K562 (cell line): ENCODE results near the gene SYNPO. TPM values are rescaled to one million over a fixed set of nuclear protein-coding genes. Genes with fewer than 3 reads are reported as not detected.
A peak's percentile ranks its signal among the peaks of the same experiment; 100 is the strongest.

Experiments
- CHD2 ChIP-seq: IDR thresholded peaks from 2 replicates; pipeline ENCODE4 v1.6.1; 2011; ENCODE audit warnings: low read depth, low read length
- ELK3 ChIP-seq: fragments of 450-650 bp; formaldehyde crosslinking; IDR thresholded peaks from 2 replicates; pipeline ENCODE4 v1.4.0; 2020; ENCODE audit warnings: mild to moderate bottlenecking
- ERF ChIP-seq: fragments of 450-650 bp; formaldehyde crosslinking; IDR thresholded peaks from 2 replicates; pipeline ENCODE4 v1.4.0; 2020; ENCODE audit warnings: mild to moderate bottlenecking, mixed read lengths
- FIP1L1 ChIP-seq: fragments of 200-400 bp; formaldehyde crosslinking; IDR thresholded peaks from 2 replicates; pipeline ENCODE4 v1.6.1; 2018; ENCODE audit warnings: mild to moderate bottlenecking, low read depth, low read length; ENCODE audit not compliant: poor library complexity, severe bottlenecking
- HNRNPH1 ChIP-seq: fragments of 200-400 bp; formaldehyde crosslinking; optimal IDR thresholded peaks from 2 replicates; pipeline ENCODE3; 2017; ENCODE audit warnings: low read depth, mild to moderate bottlenecking, low read length, moderate library complexity
- PML ChIP-seq: IDR thresholded peaks from 2 replicates; pipeline ENCODE4 v1.6.1; 2012; ENCODE audit warnings: low read length, inconsistent platforms
- RBM25 ChIP-seq: fragments of 200-400 bp; formaldehyde crosslinking; IDR thresholded peaks from 2 replicates; pipeline ENCODE4 v1.6.1; 2018; ENCODE audit warnings: low read length, low read depth, moderate library complexity; ENCODE audit not compliant: severe bottlenecking
- TRIM24 ChIP-seq, 2 experiments: fragments of 450-650 bp; IDR thresholded peaks; 2 replicates each; pipeline ENCODE4 v1.6.1; 2016
- ZBTB2 ChIP-seq: fragments of 450-650 bp; IDR thresholded peaks from 2 replicates; pipeline ENCODE4 v1.6.1; 2016; ENCODE audit warnings: antibody characterized with exemption
- ZBTB9 ChIP-seq: fragments of 450-650 bp; formaldehyde crosslinking; IDR thresholded peaks from 2 replicates; pipeline ENCODE4 v1.4.0; 2020; ENCODE audit warnings: mild to moderate bottlenecking, moderate library complexity
- ZC3H8 ChIP-seq: fragments of 450-650 bp; IDR thresholded peaks from 2 replicates; pipeline ENCODE4 v1.6.1; 2017
- ZFP91 ChIP-seq: sonication (generic); formaldehyde crosslinking; IDR thresholded peaks from 2 replicates; pipeline ENCODE4 v1.8.0; 2022; ENCODE audit warnings: mild to moderate bottlenecking, missing genetic modification reagents
- ZNF354B ChIP-seq: fragments of 250-450 bp; sonication (Bioruptor Pico); IDR thresholded peaks from 2 replicates; pipeline ENCODE4 v1.4.0; 2020
- ZNF76 ChIP-seq: fragments of 250-450 bp; sonication (Bioruptor Pico); IDR thresholded peaks from 2 replicates; pipeline ENCODE4 v1.4.0; 2020; ENCODE audit warnings: mild to moderate bottlenecking, moderate library complexity, borderline replicate concordance
- polyA plus RNA-seq, 8 experiments: library from polyadenylated mRNA; depleted of rRNA in 4 of 8; stranded (reverse) in 5 of 8; unstranded in 3 of 8; fragments of >200 nt; fragmentation: Nextera tagmentation in 2 of 8; fragmentation: Illumina TruSeq in 1 of 8; extraction: Ambion mirVana in 2 of 8; extraction: Trizol in 1 of 8; gene quantifications; 2 replicates each; pipeline versions ENCODE4 v1.2.1 to v1.2.3, GENCODE V29; 2011 to 2014; ENCODE audit warnings: inconsistent platforms in 1 of 8, missing spikeins in 1 of 8
- total RNA-seq, 7 experiments: library from RNA; depleted of rRNA in 6 of 7; stranded (reverse); fragments of >200 nt in 6 of 7; fragmentation: Illumina TruSeq in 2 of 7; extraction: Trizol in 2 of 7; gene quantifications; 2 replicates each; pipeline versions ENCODE4 v1.2.1 to v1.2.3, GENCODE V29; 2011 to 2021; ENCODE audit warnings: low replicate concordance in 1 of 7
- TF ChIP-seq, protein P1 (sequence below): sonication (generic); formaldehyde crosslinking; IDR thresholded peaks from 2 replicates; pipeline ENCODE4 v1.8.1; 2023; ENCODE audit warnings: mild to moderate bottlenecking, missing genetic modification reagents

The SYNPO gene
- total and polyA plus RNA-seq, 9 of the 15 experiments (the other 6 are each of a cell fraction or from before 2014, with no cell fraction given): 0.01 to 0.31 (median 0.03) TPM; not detected in 4

GRCh38 chr5:150700594-150701377 lies 60.3 kb downstream of the SYNPO start, which contains the start of gene RBM22 (continued):
- no peak for TF ChIP-seq FIP1L1
- TF ChIP-seq HNRNPH1: no peak
- TF ChIP-seq TRIM24 (IDR thresholded peaks at IDR 0.05): no peak
- TF ChIP-seq ZNF354B (CRISPR knock-in tag): no peak
- TF ChIP-seq ZC3H8: no peak
- TF ChIP-seq ZFP91 (CRISPR knock-in tag): no peak
- 0 out of 2 replicates have a peak, but pooled peaks have one; percentile 69 for TF ChIP-seq PML
- TF ChIP-seq ELK3: no peak
- no peak for TF ChIP-seq RBM25
- TF ChIP-seq, protein P1, sequence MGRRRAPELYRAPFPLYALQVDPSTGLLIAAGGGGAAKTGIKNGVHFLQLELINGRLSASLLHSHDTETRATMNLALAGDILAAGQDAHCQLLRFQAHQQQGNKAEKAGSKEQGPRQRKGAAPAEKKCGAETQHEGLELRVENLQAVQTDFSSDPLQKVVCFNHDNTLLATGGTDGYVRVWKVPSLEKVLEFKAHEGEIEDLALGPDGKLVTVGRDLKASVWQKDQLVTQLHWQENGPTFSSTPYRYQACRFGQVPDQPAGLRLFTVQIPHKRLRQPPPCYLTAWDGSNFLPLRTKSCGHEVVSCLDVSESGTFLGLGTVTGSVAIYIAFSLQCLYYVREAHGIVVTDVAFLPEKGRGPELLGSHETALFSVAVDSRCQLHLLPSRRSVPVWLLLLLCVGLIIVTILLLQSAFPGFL (CRISPR knock-in tag): no peak
- TF ChIP-seq ZBTB2: peak; percentile 77; the same call in 1 of the 2 replicates
- peak; percentile 55; the same call in 1 of the 2 replicates for TF ChIP-seq ZNF76 (CRISPR knock-in tag)
- TF ChIP-seq CHD2: no peak
- TF ChIP-seq ERF: no peak; the same call in 1 of the 2 replicates
- TF ChIP-seq ZBTB9 (CRISPR knock-in tag): 0 out of 2 replicates have a peak, but pooled peaks have one; percentile 11
